ENCODE data around the gene MAGI1.

DNA sequence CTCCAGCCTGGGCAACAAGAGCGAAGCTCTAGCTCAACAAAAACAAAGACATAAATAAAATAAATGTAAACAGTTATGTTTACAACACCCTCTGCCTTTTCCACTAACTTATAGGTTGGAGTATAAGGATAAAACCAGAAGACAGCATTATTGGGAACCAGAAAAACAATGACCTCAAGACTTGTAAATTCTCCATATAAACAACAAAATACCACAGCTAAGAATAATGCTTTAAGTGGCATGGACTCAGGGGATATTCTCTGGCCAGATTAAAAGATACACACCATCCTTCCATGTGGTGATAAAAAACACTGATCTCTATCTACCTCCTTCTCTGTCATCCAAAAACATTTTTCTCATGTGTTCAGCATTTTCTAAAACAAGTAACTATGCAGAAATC is 500.6 kb downstream of the MAGI1 start:
- TF ChIP-seq, protein P1, sequence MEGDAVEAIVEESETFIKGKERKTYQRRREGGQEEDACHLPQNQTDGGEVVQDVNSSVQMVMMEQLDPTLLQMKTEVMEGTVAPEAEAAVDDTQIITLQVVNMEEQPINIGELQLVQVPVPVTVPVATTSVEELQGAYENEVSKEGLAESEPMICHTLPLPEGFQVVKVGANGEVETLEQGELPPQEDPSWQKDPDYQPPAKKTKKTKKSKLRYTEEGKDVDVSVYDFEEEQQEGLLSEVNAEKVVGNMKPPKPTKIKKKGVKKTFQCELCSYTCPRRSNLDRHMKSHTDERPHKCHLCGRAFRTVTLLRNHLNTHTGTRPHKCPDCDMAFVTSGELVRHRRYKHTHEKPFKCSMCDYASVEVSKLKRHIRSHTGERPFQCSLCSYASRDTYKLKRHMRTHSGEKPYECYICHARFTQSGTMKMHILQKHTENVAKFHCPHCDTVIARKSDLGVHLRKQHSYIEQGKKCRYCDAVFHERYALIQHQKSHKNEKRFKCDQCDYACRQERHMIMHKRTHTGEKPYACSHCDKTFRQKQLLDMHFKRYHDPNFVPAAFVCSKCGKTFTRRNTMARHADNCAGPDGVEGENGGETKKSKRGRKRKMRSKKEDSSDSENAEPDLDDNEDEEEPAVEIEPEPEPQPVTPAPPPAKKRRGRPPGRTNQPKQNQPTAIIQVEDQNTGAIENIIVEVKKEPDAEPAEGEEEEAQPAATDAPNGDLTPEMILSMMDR (IDR thresholded peaks at IDR 0.05): no peak
- TF ChIP-seq POLR2A (IDR thresholded peaks at IDR 0.05): no peak

Data from uterus (tissue), 2 donors.